ENCODE data around the gene PAPOLG. TPM values are rescaled to one million over a fixed set of nuclear protein-coding genes. Genes with fewer than 3 reads are reported as not detected.
"Not testable (repeated sequence)": the region's sequence is repeated elsewhere in the genome, so short reads cannot be mapped to it uniquely, and the experiment has no call there.

PAPOLG gene
- total RNA-seq, 3 donors from 2014 or later: 15.5 to 17.2 (median 16.5) TPM

- H3K36me3 Mint-ChIP-seq (ENCODE audit: insufficient read depth): peaks cover 5% of the 10 kb centered on the region
- ATAC-seq: no peak
- H3K4me3 Mint-ChIP-seq: no peak overlapping the region
- H3K27me3 Mint-ChIP-seq (ENCODE audit: low read depth): no peaks in the 10 kb centered on the region
- no peak for DNase-seq
- H3K9me3 Mint-ChIP-seq: no peaks in the 10 kb centered on the region
- peaks cover 44% of the 10 kb centered on the region for H3K4me1 Mint-ChIP-seq (ENCODE audit: low read depth)
Measured at GRCh38 chr2:60804473-60804872, 48.4 kb downstream of the PAPOLG start.

GRCh38 chr2:60806595-60806987 is 50.5 kb downstream of the PAPOLG start:
- no peak for ATAC-seq
- Mint-ChIP-seq H3K27me3 (ENCODE audit: low read depth) (no peaks in the 10 kb centered on the region), H3K9me3 (no peaks in the 10 kb centered on the region), H3K4me3 (peak overlapping the region; percentile 46), H3K4me1 (ENCODE audit: low read depth) (peaks cover 53% of the 10 kb centered on the region), H3K36me3 (ENCODE audit: insufficient read depth) (peaks cover 6% of the 10 kb centered on the region)
- no peak for DNase-seq

- Mint-ChIP-seq H3K27me3 (ENCODE audit: low read depth) (no peaks in the 10 kb centered on the region), H3K4me3 (peak overlapping the region; percentile 46), H3K4me1 (ENCODE audit: low read depth) (peaks cover 53% of the 10 kb centered on the region), H3K36me3 (ENCODE audit: insufficient read depth) (peaks cover 6% of the 10 kb centered on the region), H3K9me3 (no peaks in the 10 kb centered on the region)
- DNase-seq (peak; percentile 40), ATAC-seq (peak; percentile 92 to 93)
Measured at GRCh38 chr2:60806988-60807681, 51.1 kb downstream of the PAPOLG start.

- no peak overlapping the region for H3K4me3 Mint-ChIP-seq
- DNase-seq (no peak), ATAC-seq (no peak)
- H3K4me1 Mint-ChIP-seq (ENCODE audit: low read depth): peaks cover 53% of the 10 kb centered on the region
- H3K9me3 Mint-ChIP-seq: no peaks in the 10 kb centered on the region
- H3K27me3 Mint-ChIP-seq (ENCODE audit: low read depth): no peaks in the 10 kb centered on the region
- H3K36me3 Mint-ChIP-seq (ENCODE audit: insufficient read depth): peaks cover 4% of the 10 kb centered on the region
Measured at GRCh38 chr2:60808330-60808801, 52.3 kb downstream of the PAPOLG start.

- Mint-ChIP-seq H3K4me1 (ENCODE audit: low read depth) (peaks cover 38% of the 10 kb centered on the region), H3K4me3 (no peak overlapping the region), H3K36me3 (ENCODE audit: insufficient read depth) (peaks cover 2% of the 10 kb centered on the region), H3K9me3 (no peaks in the 10 kb centered on the region), H3K27me3 (ENCODE audit: low read depth) (no peaks in the 10 kb centered on the region)
- DNase-seq (no peak), ATAC-seq (no peak)
Measured at GRCh38 chr2:60811491-60812375, 55.7 kb downstream of the PAPOLG start.

GRCh38 chr2:60817191-60817590 is 61.1 kb downstream of the PAPOLG start:
- not testable (repeated sequence) for DNase-seq; H3K36me3 Mint-ChIP-seq (ENCODE audit: insufficient read depth); H3K27me3 Mint-ChIP-seq (ENCODE audit: low read depth); H3K4me3 Mint-ChIP-seq; ATAC-seq; H3K9me3 Mint-ChIP-seq
- H3K4me1 Mint-ChIP-seq (ENCODE audit: low read depth): peaks cover 49% of the 10 kb centered on the region

- Mint-ChIP-seq H3K9me3 (peaks cover 4% of the 10 kb centered on the region), H3K27me3 (ENCODE audit: low read depth) (no peaks in the 10 kb centered on the region), H3K4me1 (ENCODE audit: low read depth) (peaks cover 49% of the 10 kb centered on the region), H3K36me3 (ENCODE audit: insufficient read depth) (no peaks in the 10 kb centered on the region), H3K4me3 (no peak overlapping the region)
- ATAC-seq (peak; percentile 36 to 39), DNase-seq (peak; percentile 58)
Measured at GRCh38 chr2:60818272-60818671, 62.2 kb downstream of the PAPOLG start.

- ATAC-seq (peak; percentile 89 to 95), DNase-seq (peak; percentile 83)
- no peaks in the 10 kb centered on the region for H3K36me3 Mint-ChIP-seq (ENCODE audit: insufficient read depth)
- H3K27me3 Mint-ChIP-seq (ENCODE audit: low read depth): no peaks in the 10 kb centered on the region
- peak overlapping the region; percentile 58 for H3K4me3 Mint-ChIP-seq
- H3K4me1 Mint-ChIP-seq (ENCODE audit: low read depth): peaks cover 49% of the 10 kb centered on the region
- peaks cover 4% of the 10 kb centered on the region for H3K9me3 Mint-ChIP-seq
Measured at GRCh38 chr2:60819155-60819862, 63.2 kb downstream of the PAPOLG start.

GRCh38 chr2:60819936-60820335 is 63.9 kb downstream of the PAPOLG start:
- peak overlapping the region; percentile 58 for H3K4me3 Mint-ChIP-seq
- no peaks in the 10 kb centered on the region for H3K36me3 Mint-ChIP-seq (ENCODE audit: insufficient read depth)
- H3K27me3 Mint-ChIP-seq (ENCODE audit: low read depth): no peaks in the 10 kb centered on the region
- ATAC-seq (no peak), DNase-seq (no peak)
- H3K9me3 Mint-ChIP-seq: peaks cover 4% of the 10 kb centered on the region
- peaks cover 49% of the 10 kb centered on the region for H3K4me1 Mint-ChIP-seq (ENCODE audit: low read depth)

GRCh38 chr2:60820416-60821132 is 64.5 kb downstream of the PAPOLG start:
- Mint-ChIP-seq H3K27me3 (ENCODE audit: low read depth) (no peaks in the 10 kb centered on the region), H3K4me1 (ENCODE audit: low read depth) (peaks cover 49% of the 10 kb centered on the region), H3K9me3 (peaks cover 4% of the 10 kb centered on the region), H3K4me3 (no peak overlapping the region), H3K36me3 (ENCODE audit: insufficient read depth) (no peaks in the 10 kb centered on the region)
- ATAC-seq: no peak
- DNase-seq: no peak

GRCh38 chr2:60821133-60821469 is 65.0 kb downstream of the PAPOLG start:
- Mint-ChIP-seq H3K27me3 (ENCODE audit: low read depth) (no peaks in the 10 kb centered on the region), H3K36me3 (ENCODE audit: insufficient read depth) (no peaks in the 10 kb centered on the region), H3K4me3 (no peak overlapping the region), H3K9me3 (peaks cover 4% of the 10 kb centered on the region), H3K4me1 (ENCODE audit: low read depth) (peaks cover 49% of the 10 kb centered on the region)
- no peak for ATAC-seq
- no peak for DNase-seq

GRCh38 chr2:60821587-60822302 is 65.7 kb downstream of the PAPOLG start:
- no peak overlapping the region for H3K4me3 Mint-ChIP-seq
- no peaks in the 10 kb centered on the region for H3K36me3 Mint-ChIP-seq (ENCODE audit: insufficient read depth)
- peaks cover 47% of the 10 kb centered on the region for H3K4me1 Mint-ChIP-seq (ENCODE audit: low read depth)
- no peak for ATAC-seq
- H3K27me3 Mint-ChIP-seq (ENCODE audit: low read depth): no peaks in the 10 kb centered on the region
- no peak for DNase-seq
- peaks cover 4% of the 10 kb centered on the region for H3K9me3 Mint-ChIP-seq

- no peaks in the 10 kb centered on the region for H3K36me3 Mint-ChIP-seq (ENCODE audit: insufficient read depth)
- peaks cover 4% of the 10 kb centered on the region for H3K9me3 Mint-ChIP-seq
- H3K4me1 Mint-ChIP-seq (ENCODE audit: low read depth): peaks cover 47% of the 10 kb centered on the region
- H3K27me3 Mint-ChIP-seq (ENCODE audit: low read depth): peaks cover 2% of the 10 kb centered on the region
- no peak for ATAC-seq
- no peak overlapping the region for H3K4me3 Mint-ChIP-seq
- DNase-seq: no peak
Measured at GRCh38 chr2:60822987-60823386, 66.9 kb downstream of the PAPOLG start.
